GM19452 (cell line): Measurements from ENCODE around the gene SMAD1.

ENCODE experiments used
- ATAC-seq: cut with Tn5 transposase; IDR thresholded peaks from one replicate; pipeline ENCODE4 v1.9.1; 2021; ENCODE audit not compliant: unreplicated experiment

SMAD1 gene

GRCh38 chr4:145481164-145481941 lies at the start of gene SMAD1:
Gene SMAD1, plus strand, starts transcription at chr4:145481853. Its CDS starts 32,761 bp downstream, at chr4:145514614.
- peak; percentile 50 for ATAC-seq

GRCh38 chr4:145433684-145434083 lies 48.0 kb upstream of the SMAD1 start:
- ATAC-seq = no peak

DNA sequence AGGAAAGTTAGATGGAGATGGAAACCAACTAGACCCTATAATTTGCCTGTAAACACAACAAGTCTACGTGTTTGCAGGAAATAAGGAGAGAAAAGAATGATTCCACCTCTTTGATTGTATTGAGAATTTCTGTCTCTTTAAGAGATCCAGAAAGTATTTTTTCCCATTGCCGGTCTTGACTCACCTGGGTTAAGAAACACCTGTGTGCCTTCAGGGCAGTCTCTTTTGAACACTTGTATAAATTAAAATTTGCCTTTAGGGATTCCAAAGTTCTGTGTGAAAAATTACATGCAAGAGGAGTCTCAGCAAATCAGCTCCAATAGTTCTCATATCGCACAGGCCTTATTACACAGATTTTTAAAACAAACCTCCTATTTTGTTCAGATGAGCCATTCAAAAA lies 46.0 kb upstream of the SMAD1 start:
- ATAC-seq = no peak

GRCh38 chr4:145436114-145436513 lies 45.5 kb upstream of the SMAD1 start:
- ATAC-seq = no peak

DNA sequence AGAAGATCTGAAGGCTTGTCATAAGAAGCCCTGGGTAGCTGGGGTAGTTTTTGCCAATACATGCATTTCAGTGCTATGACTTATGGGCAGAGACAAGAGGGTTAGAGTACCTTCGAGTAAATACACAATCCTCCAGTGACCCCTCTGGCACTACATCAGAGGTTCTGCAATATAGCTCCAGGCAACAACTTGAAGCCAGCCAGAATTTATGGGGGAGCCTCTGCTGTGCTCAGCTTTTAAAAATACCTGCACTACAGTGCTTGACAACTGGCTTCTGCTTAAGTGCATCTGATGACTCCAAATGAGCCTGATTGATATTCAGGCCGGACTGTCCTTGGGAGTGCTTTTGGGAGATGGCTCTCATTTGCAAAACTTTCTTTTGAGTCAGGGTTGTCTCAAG lies 44.9 kb upstream of the SMAD1 start:
- no peak for ATAC-seq

- no peak for ATAC-seq
Measured at GRCh38 chr4:145437466-145437865, 44.2 kb upstream of the SMAD1 start.

DNA sequence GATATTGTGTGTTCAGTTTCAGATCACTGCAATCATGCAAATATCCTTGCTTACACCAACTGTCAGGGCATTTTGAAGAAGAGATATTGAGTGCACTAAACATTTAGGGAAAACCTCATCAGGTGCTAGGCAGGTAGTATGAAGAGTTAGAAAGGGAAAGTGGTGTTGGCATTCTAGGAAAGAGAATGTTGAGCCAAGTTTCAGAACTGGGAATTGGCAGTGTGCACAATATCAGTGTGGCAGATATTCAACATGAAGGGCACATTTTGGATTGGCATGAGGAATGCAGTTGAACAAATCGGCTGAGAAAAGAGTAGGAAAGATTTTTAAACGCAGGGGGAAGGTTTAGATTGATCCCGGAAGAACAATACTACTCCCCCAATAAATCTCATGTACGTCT lies 43.4 kb upstream of the SMAD1 start:
- ATAC-seq = no peak

GRCh38 chr4:145440292-145441007 lies 41.2 kb upstream of the SMAD1 start:
- no peak for ATAC-seq

DNA sequence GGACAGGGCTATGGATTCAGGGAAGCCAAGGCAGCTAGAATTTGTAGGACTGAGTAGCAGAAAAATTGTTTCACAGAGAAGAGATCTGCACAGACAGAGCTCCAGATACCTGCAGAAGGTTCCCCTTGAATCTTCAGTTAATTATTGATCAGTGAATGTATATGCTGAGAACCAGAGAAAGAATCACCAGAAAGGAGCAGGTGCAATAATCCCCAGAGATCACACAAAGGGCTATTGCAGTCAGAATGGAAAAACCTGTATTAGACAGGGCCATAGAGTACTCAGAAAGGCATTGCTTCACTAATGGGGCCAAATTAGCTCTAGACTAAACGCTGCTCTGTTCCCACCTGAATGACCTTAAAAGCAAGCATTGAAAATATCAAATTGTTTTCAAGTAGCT lies 35.5 kb upstream of the SMAD1 start:
- peak; percentile 93 for ATAC-seq

- ATAC-seq = no peak
Measured at GRCh38 chr4:145451895-145452294, 29.8 kb upstream of the SMAD1 start.

DNA sequence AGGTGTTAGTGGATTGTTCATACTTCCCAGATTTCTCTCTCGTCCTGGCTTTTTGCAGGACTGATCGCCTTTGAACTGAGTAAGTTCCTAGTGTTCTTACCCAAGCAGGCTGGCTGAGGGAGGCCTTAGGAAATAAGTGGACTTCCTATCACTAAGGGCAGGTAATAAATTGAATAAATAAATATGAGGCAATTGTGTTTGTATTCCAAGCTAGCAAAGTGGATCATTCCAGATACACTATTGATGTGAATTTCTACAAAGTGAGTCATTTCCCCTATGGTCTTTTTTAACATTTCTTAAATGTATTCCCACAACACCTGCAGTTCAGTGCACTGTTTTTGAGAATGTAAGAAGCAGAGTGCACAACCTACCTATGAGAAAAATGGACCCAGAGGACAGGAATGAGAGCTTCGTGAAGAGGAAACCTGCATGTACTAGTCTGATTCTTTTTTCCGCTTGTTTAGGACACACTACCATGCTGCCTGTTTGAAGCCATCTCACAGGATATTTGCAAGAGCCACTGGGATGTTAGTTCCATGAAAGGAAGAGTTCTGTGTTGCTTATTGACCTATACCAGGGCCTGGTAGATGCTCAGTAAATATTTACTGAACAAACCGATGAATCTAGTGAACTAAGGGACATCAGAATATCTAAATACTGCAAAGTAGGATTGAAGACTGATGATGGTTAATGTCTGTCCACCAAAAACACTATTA lies 29.0 kb upstream of the SMAD1 start:
- ATAC-seq = no peak

DNA sequence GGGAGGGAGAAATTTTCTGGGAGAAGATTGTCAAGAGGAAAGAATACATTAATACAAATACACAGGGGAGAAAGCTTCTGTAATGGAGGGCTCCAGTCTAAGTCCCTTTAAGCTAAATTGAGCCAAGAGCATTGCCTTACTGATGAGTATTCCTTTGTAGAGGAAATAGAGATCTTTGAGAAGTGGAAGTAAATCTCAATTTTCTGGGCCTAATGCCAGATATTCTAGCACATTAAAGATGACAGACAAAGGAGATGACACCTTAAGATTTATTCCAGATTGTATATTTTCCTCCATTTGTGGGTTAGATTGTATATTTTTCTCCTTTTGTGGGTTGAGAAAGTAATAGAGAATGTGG lies 28.5 kb upstream of the SMAD1 start:
- no peak for ATAC-seq

- ATAC-seq = no peak
Measured at GRCh38 chr4:145473203-145473602, 8.4 kb upstream of the SMAD1 start.

GRCh38 chr4:145480257-145480656 lies 1.4 kb upstream of the SMAD1 start:
- no peak for ATAC-seq

DNA sequence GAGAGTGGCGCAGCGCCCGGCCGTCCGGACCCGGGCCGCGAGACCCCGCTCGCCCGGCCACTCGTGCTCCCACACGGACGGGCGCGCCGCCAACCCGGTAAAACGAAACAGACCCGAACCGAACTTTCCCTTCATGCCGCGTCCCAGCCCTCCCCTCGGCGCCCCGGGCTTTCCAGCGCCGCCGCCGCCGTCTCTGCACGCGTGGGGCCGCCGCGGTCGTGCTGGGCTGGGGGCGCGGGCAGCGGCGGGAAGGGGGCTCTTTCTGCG lies 222 bp downstream of the SMAD1 start:
- peak; percentile 14 for ATAC-seq

DNA sequence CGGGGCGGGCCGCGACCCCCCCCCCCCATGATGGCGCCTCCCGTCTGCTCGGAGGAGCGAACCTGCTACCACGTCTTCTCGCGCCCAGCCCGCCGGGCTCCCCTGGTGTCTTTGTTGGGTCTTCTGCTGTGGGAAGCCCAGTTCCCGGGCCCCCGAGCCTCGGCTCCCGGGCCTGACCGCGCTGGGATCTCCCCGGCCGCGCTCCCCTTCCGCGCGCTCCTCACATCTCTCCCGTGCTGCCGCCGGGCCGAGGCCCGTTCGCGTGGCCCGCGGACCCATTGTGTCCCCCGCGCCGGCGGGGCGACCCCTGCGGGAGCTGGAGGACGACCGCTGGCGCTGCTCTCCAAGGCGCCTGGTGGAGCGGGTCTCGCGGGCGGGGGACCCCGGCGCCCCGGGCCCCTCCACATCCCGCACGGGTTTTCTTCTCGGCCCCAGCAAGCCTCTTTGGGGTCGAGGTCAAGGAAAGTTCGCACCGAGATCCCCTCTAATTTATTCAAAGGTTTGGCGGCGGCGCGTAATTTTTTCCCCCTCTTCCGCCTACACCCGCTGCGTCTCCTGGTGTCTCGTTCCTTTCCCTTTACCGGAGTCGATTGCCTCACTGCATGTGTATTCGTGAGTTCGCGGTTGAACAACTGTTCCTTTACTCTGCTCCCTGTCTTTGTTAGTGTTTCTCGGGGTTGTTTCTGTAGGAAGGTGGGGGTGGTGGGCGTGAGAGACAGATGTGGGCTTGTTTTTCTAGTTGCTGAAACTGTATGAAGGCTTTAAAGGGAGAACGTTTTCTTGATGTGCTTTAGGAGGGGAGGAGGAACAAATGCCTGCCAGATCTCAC lies 770 bp downstream of the SMAD1 start:
- peak; percentile 33 for ATAC-seq

GRCh38 chr4:145483514-145483913 lies 1.9 kb downstream of the SMAD1 start:
- ATAC-seq = no peak

- ATAC-seq = no peak
Measured at GRCh38 chr4:145484225-145484846, 2.7 kb downstream of the SMAD1 start.

GRCh38 chr4:145485120-145485519 lies 3.5 kb downstream of the SMAD1 start:
- ATAC-seq = no peak

DNA sequence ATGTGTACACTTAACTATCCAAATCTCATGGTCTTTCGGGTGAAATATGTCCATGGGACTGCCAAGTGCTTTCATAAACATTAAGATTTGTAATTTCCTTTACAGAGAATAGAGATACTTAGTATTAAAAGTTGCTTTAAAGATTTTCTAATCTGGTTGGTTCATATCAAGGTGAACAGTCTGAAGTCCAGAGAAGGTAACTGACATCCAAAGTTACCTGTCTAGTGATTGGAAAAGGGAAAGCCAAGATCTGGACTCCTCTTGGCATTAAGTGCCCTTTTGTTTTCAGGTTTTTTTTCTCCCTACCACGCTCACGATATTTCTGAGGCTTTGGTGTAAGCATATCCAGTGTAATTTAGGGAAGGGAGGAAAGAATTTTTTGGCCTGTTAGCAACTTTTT lies 5.0 kb downstream of the SMAD1 start:
- ATAC-seq = no peak

GRCh38 chr4:145487631-145488030 lies 6.0 kb downstream of the SMAD1 start:
- peak; percentile 88 for ATAC-seq
